ENCODE measurements around the gene C1QBP. TPM values are rescaled to one million over a fixed set of nuclear protein-coding genes. Genes with fewer than 3 reads are reported as not detected.
A peak's percentile ranks its signal among the peaks of the same experiment; 100 is the strongest.

The C1QBP gene, protein sequence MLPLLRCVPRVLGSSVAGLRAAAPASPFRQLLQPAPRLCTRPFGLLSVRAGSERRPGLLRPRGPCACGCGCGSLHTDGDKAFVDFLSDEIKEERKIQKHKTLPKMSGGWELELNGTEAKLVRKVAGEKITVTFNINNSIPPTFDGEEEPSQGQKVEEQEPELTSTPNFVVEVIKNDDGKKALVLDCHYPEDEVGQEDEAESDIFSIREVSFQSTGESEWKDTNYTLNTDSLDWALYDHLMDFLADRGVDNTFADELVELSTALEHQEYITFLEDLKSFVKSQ
- 100 TPM for total RNA-seq (ENCODE audit: unreplicated experiment)
- long read RNA-seq, transcript C1QBP-201 (6 exons, 1,169 nt): major isoform, 198 of 210 reads
- long read RNA-seq, partial matches to known transcripts: 2 of 210 reads
- long read RNA-seq, other reads (novel, unspliced or antisense): 8 of 210 reads

GRCh38 chr17:5438716-5439445, at the start of gene C1QBP:
Gene C1QBP (minus strand): TSS chr17:5439155. CDS start chr17:5439073, 82 bp downstream.
- TF ChIP-seq, protein P1, sequence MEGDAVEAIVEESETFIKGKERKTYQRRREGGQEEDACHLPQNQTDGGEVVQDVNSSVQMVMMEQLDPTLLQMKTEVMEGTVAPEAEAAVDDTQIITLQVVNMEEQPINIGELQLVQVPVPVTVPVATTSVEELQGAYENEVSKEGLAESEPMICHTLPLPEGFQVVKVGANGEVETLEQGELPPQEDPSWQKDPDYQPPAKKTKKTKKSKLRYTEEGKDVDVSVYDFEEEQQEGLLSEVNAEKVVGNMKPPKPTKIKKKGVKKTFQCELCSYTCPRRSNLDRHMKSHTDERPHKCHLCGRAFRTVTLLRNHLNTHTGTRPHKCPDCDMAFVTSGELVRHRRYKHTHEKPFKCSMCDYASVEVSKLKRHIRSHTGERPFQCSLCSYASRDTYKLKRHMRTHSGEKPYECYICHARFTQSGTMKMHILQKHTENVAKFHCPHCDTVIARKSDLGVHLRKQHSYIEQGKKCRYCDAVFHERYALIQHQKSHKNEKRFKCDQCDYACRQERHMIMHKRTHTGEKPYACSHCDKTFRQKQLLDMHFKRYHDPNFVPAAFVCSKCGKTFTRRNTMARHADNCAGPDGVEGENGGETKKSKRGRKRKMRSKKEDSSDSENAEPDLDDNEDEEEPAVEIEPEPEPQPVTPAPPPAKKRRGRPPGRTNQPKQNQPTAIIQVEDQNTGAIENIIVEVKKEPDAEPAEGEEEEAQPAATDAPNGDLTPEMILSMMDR (IDR thresholded peaks at IDR 0.05; ENCODE audit: unreplicated experiment): peak; percentile 100
- peak; percentile 98 for DNase-seq (ENCODE audit: low spot score)
- H3K36me3 Mint-ChIP-seq (ENCODE audit: low read depth, unreplicated experiment): peaks cover 14% of the 10 kb centered on the region
- H3K4me1 Mint-ChIP-seq (ENCODE audit: unreplicated experiment): peaks cover 16% of the 10 kb centered on the region
- no peaks in the 10 kb centered on the region for H3K27me3 Mint-ChIP-seq (ENCODE audit: unreplicated experiment)
- H3K27ac Mint-ChIP-seq (ENCODE audit: unreplicated experiment): peak within 1 kb of the TSS; percentile 70
- H3K4me3 Mint-ChIP-seq (ENCODE audit: unreplicated experiment): peak within 1 kb of the TSS; percentile 89
- H3K9me3 Mint-ChIP-seq (ENCODE audit: unreplicated experiment): no peaks in the 10 kb centered on the region

GRCh38 chr17:5488752-5489151, 49.8 kb upstream of the C1QBP start:
- Mint-ChIP-seq H3K36me3 (ENCODE audit: low read depth, unreplicated experiment) (peaks cover 18% of the 10 kb centered on the region), H3K4me3 (ENCODE audit: unreplicated experiment) (peak overlapping the region; percentile 18), H3K9me3 (ENCODE audit: unreplicated experiment) (no peaks in the 10 kb centered on the region), H3K27me3 (ENCODE audit: unreplicated experiment) (peaks cover 2% of the 10 kb centered on the region), H3K27ac (ENCODE audit: unreplicated experiment) (no peak overlapping the region), H3K4me1 (ENCODE audit: unreplicated experiment) (peaks cover 16% of the 10 kb centered on the region)
- TF ChIP-seq, protein P1 (IDR thresholded peaks at IDR 0.05; ENCODE audit: unreplicated experiment): no peak
- no peak for DNase-seq (ENCODE audit: low spot score)

- peak within 1 kb of the TSS; percentile 100 for H3K4me3 Mint-ChIP-seq (ENCODE audit: unreplicated experiment)
- peak within 1 kb of the TSS; percentile 99 for H3K27ac Mint-ChIP-seq (ENCODE audit: unreplicated experiment)
- DNase-seq (ENCODE audit: low spot score): peak; percentile 89
- no peaks in the 10 kb centered on the region for H3K9me3 Mint-ChIP-seq (ENCODE audit: unreplicated experiment)
- peaks cover 16% of the 10 kb centered on the region for H3K4me1 Mint-ChIP-seq (ENCODE audit: unreplicated experiment)
- H3K36me3 Mint-ChIP-seq (ENCODE audit: low read depth, unreplicated experiment): peaks cover 26% of the 10 kb centered on the region
- TF ChIP-seq, protein P1 (IDR thresholded peaks at IDR 0.05; ENCODE audit: unreplicated experiment): no peak
- H3K27me3 Mint-ChIP-seq (ENCODE audit: unreplicated experiment): peaks cover 2% of the 10 kb centered on the region
Observed at GRCh38 chr17:5486206-5487124, 47.5 kb upstream of the C1QBP start, which contains the start of gene MIS12. Gene MIS12 (plus strand): TSS chr17:5486566. CDS start chr17:5488863, 2,297 bp downstream.

DNA sequence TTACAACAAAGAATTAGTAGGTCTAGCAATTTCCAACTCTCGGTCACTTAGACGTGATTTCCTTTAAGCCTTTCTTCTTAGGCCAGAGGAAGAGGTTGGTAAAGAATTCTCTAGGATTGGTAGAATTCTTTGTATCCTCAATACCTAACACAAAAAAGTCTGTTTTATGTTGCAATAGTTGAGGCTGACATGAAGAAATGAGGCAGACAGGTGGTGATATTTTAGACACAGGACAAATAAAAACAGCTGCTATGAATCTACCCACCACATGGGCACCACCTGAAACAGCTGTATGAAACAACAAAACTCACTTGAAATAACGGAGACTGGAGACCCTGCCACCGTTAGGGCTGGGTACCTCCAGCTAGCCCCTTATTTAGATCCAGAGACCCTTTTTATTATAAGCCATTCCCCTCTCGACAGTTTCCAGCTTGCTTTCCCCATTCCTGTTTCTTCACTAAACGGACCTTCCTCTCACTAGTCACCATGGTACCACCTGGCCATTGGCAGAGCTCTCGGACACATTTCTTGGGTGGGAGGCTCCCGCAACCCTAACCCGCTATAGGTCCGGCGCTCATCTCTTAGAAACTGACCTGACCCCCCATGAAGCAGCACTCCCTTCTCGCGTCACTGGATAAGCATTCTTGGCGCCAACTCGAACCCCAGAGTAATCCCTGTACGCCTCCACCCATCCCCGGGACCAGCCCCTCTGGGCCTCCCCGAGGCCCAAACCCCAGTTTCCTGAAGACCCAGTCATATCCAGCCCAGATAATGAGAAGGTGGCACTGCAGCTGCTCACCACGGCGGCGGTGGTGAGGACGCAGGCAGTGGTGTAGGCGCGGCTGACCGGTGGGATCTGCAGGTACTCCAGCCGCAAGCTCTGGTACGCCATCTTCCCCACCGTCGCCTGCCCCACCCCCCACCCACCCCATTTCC, 46.6 kb upstream of the C1QBP start, which contains the start of gene DERL2:
TSS of gene DERL2 (minus strand) at position 909 of the 936 bp plus-strand sequence. CDS start at position 892, 17 bp downstream.
- TF ChIP-seq, protein P1 (IDR thresholded peaks at IDR 0.05; ENCODE audit: unreplicated experiment): no peak
- Mint-ChIP-seq H3K36me3 (ENCODE audit: low read depth, unreplicated experiment) (peaks cover 26% of the 10 kb centered on the region), H3K9me3 (ENCODE audit: unreplicated experiment) (no peaks in the 10 kb centered on the region), H3K27me3 (ENCODE audit: unreplicated experiment) (peaks cover 2% of the 10 kb centered on the region), H3K27ac (ENCODE audit: unreplicated experiment) (peak within 1 kb of the TSS; percentile 99), H3K4me1 (ENCODE audit: unreplicated experiment) (peaks cover 16% of the 10 kb centered on the region), H3K4me3 (ENCODE audit: unreplicated experiment) (peak within 1 kb of the TSS; percentile 100)
- no peak for DNase-seq (ENCODE audit: low spot score)

Measured in endothelial cell (in vitro differentiated cells).